NCI-H187 treated with DMSO at 0.1 percent for 48 hours (cell line): ENCODE measurements around the gene HOXD12.

Source experiments
- DNase-seq: peaks from one replicate; lab custom pipeline; 2025; lab: John Stamatoyannopoulos, UW

HOXD12 gene

DNA sequence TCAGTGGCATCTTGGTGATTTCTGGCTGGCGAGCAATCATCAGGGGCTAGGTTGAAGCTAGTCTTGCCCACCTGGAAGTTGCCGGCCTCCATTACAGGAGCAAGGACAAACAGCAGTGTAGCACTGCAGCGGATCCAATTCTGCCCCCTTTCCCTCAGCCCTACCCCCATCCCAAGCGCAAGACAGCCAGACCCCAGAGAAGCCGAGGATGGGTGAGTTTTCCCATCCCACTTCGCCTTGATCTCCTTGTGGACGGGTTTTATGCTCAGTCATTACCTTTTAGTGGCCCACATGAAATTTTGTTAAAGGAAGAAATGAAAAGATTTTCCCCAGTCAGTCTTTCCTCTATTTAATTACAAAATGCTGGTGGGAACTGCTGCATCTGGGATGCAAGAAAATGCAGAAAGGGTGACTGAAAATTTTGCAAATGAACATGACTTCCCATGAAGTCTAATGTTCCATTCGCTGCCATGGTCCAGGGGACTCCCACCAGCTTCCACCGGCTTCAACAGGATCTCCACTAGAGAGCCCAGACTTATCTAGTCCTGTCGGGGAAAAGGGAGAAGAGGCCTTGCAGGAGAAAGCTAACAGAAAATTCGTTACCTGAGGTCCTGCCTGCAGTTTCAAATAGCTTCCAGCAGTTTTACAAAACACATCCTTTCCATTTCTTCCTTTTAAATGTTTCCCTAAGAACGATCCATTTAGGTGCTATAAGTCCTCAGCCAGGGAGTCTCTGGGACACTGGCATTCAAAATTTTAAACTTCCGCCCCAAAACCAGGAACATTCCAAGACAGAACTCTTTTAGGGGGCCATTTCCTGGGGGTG, 21.0 kb downstream of the HOXD12 start:
- no peak for DNase-seq

DNA sequence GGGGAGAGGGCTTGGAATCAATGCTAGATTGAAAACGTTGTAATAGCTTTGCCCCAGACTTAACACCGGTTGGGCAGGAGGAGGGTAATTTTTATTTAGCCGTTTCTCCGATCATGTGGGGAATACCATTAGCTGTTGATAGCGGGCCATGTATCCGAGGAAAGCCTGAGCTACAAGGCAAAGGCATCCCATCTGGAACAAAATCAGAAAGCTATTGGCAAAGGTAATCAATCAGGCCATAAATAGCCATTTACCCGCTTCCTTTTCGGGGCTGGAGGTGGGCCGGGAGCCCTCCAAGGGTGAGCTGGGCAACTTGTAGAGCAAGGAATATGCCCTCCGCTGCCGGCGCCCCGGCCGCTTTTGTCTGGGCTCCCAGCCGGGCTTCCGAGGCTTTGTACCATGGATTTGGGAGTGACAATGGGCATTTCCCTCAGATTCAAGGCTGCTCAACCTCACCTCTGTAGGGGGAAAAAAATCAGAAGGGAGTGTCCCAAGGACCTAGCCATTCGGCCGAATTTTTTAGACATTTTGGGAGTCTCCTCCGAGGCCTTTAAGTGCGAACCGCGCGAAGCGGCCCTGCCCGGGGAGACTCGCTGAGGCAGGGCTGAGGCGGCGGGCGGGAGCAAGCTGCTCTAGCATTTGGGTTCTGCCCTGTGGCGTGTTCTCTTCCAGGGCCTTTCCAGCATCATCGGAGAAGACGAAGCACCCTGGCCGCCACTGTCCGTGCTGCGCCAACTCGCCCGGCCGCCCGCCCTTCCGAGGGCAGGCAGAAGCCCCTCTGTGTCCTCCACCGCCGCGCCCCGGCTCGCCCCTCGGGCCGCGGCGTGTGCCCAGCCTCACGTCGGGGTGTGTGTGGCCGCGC, 21.8 kb downstream of the HOXD12 start:
- no peak for DNase-seq

DNA sequence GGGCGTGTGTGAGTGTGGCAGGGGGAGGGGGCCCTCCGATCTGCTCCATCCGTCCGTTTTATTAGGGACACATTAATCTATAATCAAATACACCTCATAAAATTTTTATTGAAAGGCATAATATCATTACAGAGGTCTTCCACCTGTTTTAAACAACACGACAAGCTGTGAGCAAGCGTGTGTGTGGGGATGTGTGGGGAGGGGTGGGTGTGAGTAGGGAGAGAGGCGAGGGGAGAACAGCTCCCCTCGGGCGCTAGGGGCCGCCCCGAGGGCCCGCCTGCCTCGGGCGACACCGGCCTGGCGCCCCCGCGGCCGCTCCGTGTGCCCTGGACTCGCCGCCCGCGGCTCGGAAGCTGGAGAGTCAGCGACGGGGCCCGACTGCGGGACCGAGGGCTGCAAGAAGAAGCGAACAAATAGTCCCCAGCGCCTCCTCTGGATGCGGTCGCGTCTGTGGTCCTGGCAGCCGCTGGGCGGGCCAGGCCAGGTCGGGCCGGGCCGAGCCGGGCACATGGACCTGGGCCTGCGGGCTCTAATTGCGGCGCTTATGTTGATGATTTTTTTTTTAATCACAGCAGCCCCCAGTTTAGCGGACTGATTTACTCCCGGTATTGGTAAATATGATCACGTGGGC, 22.6 kb downstream of the HOXD12 start:
- no peak for DNase-seq

DNA sequence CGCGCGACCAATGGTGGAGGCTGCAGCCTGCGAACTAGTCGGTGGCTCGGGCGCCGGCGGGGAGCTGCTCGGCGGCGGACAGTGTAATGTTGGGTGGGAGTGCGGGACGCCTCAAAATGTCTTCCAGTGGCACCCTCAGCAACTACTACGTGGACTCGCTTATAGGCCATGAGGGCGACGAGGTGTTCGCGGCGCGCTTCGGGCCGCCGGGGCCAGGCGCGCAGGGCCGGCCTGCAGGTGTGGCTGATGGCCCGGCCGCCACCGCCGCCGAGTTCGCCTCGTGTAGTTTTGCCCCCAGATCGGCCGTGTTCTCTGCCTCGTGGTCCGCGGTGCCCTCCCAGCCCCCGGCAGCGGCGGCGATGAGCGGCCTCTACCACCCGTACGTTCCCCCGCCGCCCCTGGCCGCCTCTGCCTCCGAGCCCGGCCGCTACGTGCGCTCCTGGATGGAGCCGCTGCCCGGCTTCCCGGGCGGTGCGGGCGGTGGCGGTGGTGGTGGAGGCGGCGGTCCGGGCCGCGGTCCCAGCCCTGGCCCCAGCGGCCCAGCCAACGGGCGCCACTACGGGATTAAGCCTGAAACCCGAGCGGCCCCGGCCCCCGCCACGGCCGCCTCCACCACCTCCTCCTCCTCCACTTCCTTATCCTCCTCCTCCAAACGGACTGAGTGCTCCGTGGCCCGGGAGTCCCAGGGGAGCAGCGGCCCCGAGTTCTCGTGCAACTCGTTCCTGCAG, 23.3 kb downstream of the HOXD12 start, which contains the start of gene HOXD9:
Gene HOXD9 (plus strand): TSS at position 37 of the 728 bp plus-strand sequence. CDS start 50 bp downstream, at position 87.
- DNase-seq, result no peak

DNA sequence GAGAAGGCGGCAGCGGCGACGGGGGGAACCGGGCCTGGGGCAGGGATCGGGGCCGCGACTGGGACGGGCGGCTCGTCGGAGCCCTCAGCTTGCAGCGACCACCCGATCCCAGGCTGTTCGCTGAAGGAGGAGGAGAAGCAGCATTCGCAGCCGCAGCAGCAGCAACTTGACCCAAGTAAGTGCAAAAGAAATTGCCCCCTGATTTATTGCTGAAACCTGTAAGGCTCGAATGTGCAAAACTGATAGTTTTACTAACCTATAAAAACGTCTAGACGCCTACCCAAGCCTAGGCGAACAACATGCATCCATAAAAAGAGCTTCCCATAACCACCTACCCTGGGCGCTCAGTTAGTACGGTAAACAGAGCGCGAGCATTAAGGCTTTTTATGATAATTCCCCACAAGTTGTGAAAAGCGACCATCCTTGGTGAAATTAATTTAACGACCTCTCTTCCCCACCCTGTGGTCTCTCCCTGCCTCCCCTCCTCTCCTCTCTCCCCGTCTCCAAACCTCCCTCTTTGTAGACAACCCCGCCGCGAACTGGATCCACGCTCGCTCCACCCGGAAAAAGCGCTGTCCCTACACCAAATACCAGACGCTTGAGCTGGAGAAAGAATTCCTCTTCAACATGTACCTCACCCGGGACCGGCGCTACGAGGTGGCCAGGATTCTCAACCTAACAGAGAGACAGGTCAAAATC, 24.0 kb downstream of the HOXD12 start:
- no peak for DNase-seq

DNA sequence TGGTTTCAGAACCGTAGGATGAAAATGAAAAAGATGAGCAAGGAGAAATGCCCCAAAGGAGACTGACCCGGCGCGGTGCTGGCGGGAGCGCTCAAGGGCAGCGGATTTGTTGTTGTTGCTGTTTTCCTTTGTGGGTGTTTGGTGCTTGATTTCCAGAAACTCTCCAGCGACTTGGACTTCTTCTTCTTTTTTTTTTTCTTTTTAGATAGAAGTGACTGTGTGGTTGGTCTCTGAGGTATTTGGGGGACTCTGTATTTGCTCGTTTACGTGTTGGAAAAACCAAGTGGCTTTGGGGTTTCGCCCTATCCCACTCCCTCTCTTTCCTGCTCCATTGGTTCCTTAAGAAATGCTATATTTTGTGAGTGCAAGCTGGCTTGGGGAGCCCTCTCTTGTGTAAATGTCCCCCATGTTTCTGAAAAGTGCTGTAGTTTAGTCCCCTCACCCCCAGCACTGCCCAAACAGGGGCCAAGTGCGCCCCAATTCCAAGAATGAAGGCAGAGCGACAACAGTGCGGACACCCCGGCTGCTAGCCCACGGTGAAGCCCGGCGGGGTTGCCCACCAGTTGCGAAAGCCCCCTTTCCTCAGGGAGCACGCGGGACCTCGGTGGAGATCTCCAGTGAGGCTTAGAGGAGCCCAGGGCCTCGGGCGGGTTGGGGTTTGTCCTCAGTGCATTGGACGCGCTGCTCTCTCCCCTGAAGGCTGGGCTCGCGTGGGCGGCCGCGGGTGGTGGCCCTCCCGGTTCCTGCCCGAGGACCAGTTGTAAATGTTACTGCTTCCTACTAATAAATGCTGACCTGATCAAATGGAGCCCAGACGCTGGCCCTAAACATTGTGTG, 24.7 kb downstream of the HOXD12 start:
- DNase-seq, result no peak

DNA sequence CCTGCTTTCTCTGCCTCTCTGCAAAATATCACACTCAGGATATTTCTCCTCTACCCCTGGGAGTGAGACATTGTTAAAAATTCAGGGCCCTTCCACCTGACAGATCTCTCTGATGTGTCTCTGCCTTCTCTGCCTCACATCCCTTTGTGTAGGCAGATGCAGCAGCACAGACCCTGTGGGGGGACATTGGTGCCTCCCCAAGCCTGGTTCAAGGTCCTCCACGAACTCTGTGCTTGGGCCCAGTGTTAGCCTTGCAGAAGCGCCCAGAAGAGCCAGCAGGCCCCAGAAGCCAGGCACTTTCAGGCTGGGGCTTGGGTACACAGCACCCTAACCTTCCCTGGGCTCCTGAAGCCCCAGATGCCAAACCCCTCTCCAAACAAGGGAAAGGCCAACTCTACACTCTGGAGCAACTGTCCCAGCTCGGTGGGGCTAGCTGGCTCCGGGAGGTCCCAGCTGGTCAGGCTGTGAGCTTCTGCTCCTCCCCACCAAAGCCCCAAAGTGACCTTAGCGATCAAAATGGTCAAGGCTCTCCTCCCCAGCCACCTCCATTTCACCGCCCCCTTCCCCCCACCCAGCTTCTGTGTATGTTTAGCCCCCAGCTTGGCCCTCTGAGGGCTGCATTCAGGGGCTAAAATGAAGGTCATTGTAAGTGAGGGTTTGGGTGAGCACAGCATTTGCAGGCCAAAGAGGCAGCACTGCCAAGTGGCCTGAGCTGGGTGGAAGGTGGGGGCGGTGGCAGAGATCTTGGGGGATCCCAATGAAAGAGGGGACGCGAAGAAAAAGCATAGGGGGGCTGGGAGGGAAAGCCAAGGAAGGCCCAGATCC, 25.6 kb downstream of the HOXD12 start:
- DNase-seq, result no peak

DNA sequence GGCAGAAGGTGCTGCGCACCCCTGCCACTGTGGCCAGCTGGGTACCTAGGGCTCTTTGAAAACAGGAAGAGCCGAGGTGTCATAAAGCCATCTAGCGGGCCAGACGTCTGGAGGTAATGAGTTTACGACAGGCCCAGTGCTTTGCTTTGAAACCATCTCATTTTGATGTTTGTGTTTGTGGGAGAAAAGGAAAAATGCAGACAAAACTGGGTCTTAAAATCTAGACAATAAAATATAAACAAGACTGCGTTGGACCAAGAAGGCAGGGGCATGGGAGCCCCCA, 26.1 kb downstream of the HOXD12 start:
- DNase-seq, result no peak

DNA sequence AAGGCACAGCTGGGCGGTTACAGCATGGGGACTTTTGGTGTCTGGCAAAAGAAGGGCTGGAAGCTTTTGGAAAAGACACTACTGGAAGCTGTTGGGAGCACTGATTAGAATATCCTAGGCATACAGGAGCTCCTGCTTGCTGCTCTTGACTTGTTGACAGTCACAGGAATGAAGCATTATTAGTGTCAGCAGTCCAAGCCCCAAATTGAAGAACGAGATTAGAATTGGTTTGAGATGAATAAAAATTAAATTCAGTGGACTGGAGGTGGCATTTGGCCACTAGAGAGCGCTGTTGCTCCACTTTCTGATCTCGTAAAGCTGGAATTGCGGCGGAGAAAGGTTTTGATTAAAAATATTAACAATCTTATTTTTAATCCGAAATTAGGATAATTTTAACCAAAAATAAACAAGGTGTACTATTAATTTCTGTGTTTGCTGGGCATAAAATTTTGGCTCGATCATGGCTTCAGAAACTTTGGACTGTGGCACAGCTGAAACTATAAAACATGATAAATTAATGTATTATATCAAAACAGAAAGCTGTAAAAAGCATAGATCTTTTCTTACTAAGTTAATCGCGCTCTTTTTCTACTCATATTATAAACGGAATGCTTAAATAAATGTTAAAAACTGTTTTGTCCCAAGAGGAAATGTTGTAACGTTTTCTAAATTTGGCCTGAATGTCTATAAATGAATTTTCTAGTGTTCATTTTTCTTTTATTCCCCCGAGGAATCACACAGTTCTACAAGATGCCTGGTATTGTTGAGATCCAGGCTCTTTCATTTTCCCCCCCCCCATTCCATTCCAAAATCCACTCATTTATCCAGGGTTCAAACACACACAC, 27.6 kb downstream of the HOXD12 start:
- DNase-seq, result no peak

DNA sequence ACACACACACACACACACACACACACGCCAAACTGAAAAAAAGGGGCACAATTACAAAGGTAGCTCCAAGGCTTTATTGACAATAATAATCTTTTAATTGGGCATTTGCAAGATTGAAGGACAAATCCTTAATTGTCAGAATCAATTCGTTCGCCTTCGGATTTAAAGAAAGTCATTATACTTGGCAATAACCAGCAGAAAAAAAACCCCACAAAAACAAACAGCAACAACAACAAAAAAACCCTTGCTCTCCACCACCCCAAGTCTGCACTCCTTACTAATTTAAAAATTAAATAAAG, 28.1 kb downstream of the HOXD12 start:
- no peak for DNase-seq

DNA sequence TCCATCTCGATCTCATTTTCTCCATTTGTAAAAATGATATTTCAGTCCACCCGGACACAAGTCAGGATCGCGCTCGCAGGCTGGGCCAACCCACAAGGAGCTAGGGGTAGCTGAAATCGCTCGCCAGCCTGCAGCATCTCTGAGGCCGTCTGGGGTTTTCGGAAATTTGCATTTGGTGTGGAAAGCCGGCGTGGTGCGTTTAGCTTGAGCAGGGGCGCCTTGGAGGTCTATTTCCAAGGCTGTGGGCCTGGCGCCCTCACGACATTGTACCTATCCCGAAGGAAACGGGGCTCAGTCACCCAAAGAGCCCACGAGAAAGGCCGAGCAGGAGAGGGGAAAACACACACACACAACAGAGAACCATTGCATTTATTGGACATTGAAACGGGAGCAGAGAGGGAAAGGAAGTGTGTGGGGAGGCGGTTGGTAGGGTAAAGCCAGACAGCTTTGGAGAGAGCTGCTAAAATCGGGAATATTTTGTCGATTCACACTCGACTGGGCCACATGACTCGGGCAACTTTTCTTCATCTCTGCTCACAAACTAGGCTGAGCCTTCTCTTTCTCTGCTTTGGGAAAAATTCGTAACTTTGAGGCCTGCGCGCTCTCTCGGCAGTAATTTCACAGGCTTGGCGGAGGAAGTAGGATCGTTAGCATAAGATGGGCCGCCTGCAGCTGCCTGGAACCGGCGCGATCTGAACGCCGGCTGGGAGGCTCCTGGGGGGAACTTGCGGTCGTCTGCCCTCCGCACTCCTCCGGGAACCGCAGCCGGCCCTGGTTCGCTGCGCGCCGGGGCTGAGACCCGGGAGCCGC, 28.8 kb downstream of the HOXD12 start:
- no peak for DNase-seq

DNA sequence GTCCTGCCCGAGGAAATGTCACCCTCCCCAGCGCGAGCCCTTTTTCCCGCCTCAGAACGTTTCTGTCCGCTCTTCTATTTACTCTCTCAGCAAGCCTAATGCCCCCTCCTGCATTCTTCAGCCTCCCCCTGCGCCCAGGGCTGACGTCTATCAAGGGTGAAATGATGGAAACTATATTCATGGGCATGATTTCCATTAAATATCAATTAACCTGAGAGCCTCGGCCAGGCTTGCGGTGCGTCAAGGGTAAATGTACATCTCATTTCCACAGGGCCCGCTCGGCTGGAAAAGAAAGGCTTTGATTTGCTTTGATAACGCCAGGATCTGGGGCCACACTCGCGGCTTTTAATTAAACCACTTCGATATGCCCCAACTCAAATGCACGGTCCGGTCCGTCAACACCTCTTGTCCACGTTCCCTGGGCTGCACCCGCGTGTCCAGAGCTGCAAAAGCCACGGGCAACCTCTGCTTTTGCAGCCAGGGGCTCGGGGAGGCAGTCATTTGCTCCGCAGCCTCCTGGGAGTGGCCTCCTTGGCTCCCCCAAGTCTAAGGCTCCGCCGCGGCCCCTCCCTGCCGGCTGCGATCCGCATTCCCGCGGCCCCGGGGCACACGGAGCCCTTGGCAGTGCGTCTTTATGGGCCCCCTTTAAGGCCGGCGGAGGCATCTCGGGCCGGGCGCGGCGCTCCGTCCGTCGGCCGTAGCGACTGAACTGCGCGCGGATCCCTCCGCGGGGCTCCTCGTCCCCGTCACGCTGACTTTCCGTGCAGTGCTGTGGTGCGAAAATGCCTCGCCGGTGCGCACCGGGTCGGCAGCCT, 29.6 kb downstream of the HOXD12 start, which contains the start of gene HOXD8:
Gene HOXD8 (plus strand): TSS at position 724 of the 815 bp plus-strand sequence. CDS start 662 bp downstream, outside the sequence.
- DNase-seq, result no peak

DNA sequence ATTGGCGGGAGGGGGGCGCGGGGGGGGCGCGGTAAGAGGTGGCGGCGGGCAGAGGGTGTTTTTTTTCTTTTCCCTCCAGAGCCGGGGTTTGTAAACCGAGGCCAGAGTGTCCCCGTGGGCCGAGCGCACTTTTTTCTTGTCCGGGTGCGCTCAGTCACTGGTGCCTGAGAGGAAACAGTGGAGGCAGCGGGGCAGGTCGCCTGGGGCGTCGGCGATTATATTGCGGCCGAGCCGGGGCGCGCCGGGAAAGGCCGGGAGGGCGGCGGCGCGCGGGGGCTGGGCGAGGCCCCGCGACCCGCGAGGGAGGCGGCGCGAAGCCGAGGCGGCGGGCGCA, 30.2 kb downstream of the HOXD12 start:
- no peak for DNase-seq

DNA sequence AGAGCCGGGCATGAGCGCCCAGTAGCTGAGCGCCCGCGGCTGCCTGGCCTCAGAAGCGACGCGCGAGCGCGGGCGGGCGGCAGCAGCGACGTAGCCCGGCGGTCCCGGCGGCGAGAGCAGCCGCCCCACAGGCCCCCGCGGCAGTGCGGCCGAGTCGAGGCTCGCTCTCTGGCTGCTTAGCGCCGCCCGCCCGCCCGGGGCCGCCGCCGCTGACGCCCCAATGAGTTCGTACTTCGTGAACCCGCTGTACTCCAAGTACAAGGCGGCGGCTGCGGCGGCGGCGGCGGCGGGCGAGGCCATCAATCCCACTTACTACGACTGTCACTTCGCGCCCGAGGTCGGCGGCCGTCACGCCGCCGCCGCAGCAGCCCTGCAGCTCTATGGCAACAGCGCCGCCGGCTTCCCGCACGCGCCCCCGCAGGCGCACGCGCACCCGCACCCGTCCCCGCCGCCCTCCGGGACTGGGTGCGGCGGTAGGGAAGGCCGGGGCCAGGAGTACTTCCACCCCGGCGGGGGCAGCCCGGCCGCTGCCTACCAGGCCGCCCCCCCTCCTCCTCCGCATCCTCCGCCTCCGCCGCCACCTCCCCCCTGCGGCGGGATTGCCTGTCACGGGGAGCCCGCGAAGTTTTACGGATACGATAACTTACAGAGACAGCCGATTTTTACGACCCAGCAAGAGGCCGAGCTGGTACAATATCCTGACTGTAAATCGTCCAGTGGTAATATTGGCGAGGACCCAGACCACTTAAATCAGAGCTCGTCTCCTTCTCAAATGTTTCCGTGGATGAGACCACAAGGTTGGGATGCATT, 30.8 kb downstream of the HOXD12 start:
- DNase-seq, result no peak

DNA sequence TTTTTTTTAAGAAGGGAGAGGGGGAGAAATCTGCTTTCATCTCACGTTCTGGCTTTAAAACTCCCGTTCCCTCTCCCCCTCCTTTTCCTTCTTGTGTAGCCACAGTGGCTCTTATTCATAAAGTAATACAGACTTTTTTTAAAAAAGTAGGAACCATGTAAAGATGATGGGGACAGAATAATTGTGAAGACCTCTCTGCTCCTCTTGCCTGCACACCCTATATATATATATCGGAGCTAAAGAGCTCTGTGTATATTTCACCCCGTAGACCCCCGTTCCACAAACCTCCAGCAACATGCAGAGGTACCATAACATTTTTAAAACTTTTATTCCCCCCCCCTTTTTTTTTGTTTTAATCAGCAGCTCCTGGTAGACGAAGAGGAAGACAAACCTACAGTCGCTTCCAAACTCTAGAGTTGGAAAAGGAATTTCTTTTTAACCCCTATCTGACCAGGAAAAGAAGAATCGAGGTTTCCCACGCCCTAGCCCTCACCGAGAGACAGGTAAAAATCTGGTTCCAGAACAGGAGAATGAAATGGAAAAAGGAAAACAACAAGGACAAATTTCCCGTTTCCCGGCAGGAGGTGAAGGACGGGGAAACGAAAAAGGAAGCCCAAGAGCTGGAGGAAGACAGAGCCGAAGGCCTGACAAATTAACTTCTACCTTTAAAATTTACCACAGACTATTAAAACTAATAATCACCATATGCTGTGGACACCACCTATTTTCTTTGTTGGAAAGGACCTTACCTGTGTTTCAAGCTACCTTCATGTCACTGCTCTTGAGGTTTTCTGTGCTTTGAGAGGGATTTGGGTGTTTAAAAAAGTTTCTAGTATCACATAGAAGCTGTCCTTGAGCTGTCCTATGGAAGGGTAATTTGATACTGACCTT, 31.6 kb downstream of the HOXD12 start:
- no peak for DNase-seq

DNA sequence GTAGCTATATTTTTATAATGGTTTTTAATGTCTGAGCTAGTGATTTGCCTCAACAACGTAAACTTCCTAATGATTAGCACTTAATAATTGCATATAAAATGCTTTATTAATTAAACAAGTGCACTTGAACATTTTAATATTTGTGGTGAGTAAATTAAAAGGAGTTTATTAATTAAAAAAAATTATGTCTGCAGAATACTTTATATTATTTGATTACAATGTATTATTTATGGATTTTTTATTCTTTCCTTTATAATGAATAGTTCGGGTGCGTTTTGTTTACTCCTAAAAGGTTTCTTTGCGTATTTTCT, 32.2 kb downstream of the HOXD12 start:
- no peak for DNase-seq
